Chondrocyte (in vitro differentiated cells): ENCODE measurements around the gene ATXN7L1. TPM values are rescaled to one million over a fixed set of nuclear protein-coding genes. Genes with fewer than 3 reads are reported as not detected.
"Not testable (repeated sequence)": the region's sequence is repeated elsewhere in the genome, so short reads cannot be mapped to it uniquely, and the experiment has no call there.

Experiments used
- DNase-seq: peaks from one replicate; pipeline ENCODE4 v3.0.0; 2021; ENCODE audit warnings: mixed read lengths, low spot score
- H3K27ac Mint-ChIP-seq: one replicate; pipeline ENCODE4 v1.8.0; 2021; ENCODE audit warnings: mild to moderate bottlenecking, moderate library complexity, mixed read lengths; ENCODE audit not compliant: unreplicated experiment
- H3K27me3 Mint-ChIP-seq: 2 replicates; pipeline ENCODE4 v1.8.0; 2021; ENCODE audit warnings: low read depth, mixed read lengths
- H3K36me3 Mint-ChIP-seq: 2 replicates; pipeline ENCODE4 v1.8.0; 2021; ENCODE audit warnings: low read depth, mixed read lengths
- H3K4me1 Mint-ChIP-seq: 2 replicates; pipeline ENCODE4 v1.8.0; 2021; ENCODE audit warnings: low read depth, mild to moderate bottlenecking, mixed read lengths
- H3K4me3 Mint-ChIP-seq: one replicate; pipeline ENCODE4 v1.8.0; 2021; ENCODE audit warnings: mild to moderate bottlenecking, moderate library complexity, mixed read lengths; ENCODE audit not compliant: unreplicated experiment
- H3K9me3 Mint-ChIP-seq: 2 replicates; pipeline ENCODE4 v1.8.0; 2021; ENCODE audit warnings: low read depth, mixed read lengths
- CTCF ChIP-seq: fragments of 200-600 bp; sonication (generic); IDR thresholded peaks from 2 replicates; pipeline ENCODE4 v1.5.0; 2021; ENCODE audit warnings: antibody characterized with exemption, mild to moderate bottlenecking, moderate library complexity
- total RNA-seq: library from RNA; stranded (reverse); gene quantifications from 3 replicates; pipeline ENCODE4 v1.2.1, GENCODE V29; 2021

Gene ATXN7L1
- total RNA-seq, 1 donor from 2014 or later, result 6.4 TPM

GRCh38 chr7:105849122-105849855 is 27.1 kb downstream of the ATXN7L1 start:
- no peak for TF ChIP-seq CTCF
- Mint-ChIP-seq H3K36me3 (peaks cover 6% of the 10 kb centered on the region), H3K27me3 (no peaks in the 10 kb centered on the region), H3K4me3 (no peak overlapping the region), H3K4me1 (peaks cover 3% of the 10 kb centered on the region), H3K27ac (no peak overlapping the region), H3K9me3 (peaks cover 12% of the 10 kb centered on the region)
- no peak for DNase-seq

- Mint-ChIP-seq H3K27me3 (no peaks in the 10 kb centered on the region), H3K9me3 (peaks cover 13% of the 10 kb centered on the region), H3K36me3 (peaks cover 8% of the 10 kb centered on the region), H3K27ac (no peak overlapping the region), H3K4me3 (no peak overlapping the region), H3K4me1 (peaks cover 3% of the 10 kb centered on the region)
- no peak for TF ChIP-seq CTCF
- no peak for DNase-seq
These were observed 30.0 kb downstream of the ATXN7L1 start for GRCh38 chr7:105846404-105846803.

- H3K4me3 Mint-ChIP-seq, H3K4me1 Mint-ChIP-seq, H3K27ac Mint-ChIP-seq, H3K27me3 Mint-ChIP-seq, H3K36me3 Mint-ChIP-seq, DNase-seq: not testable (repeated sequence)
- H3K9me3 Mint-ChIP-seq, result peaks cover 13% of the 10 kb centered on the region
These were observed 31.7 kb downstream of the ATXN7L1 start for GRCh38 chr7:105844681-105845080.

- H3K9me3 Mint-ChIP-seq, result peaks cover 9% of the 10 kb centered on the region
- peaks cover 4% of the 10 kb centered on the region for H3K36me3 Mint-ChIP-seq
- H3K4me3 Mint-ChIP-seq, result no peak overlapping the region
- peaks cover 9% of the 10 kb centered on the region for H3K4me1 Mint-ChIP-seq
- no peak overlapping the region for H3K27ac Mint-ChIP-seq
- H3K27me3 Mint-ChIP-seq, result no peaks in the 10 kb centered on the region
- DNase-seq, result no peak
- no peak for TF ChIP-seq CTCF
These were observed 34.5 kb downstream of the ATXN7L1 start for GRCh38 chr7:105841866-105842265.

- peaks cover 2% of the 10 kb centered on the region for H3K36me3 Mint-ChIP-seq
- no peak for TF ChIP-seq CTCF
- H3K9me3 Mint-ChIP-seq, result peaks cover 5% of the 10 kb centered on the region
- H3K4me1 Mint-ChIP-seq, result peaks cover 9% of the 10 kb centered on the region
- H3K27me3 Mint-ChIP-seq, result no peaks in the 10 kb centered on the region
- no peak overlapping the region for H3K27ac Mint-ChIP-seq
- no peak for DNase-seq
- H3K4me3 Mint-ChIP-seq, result no peak overlapping the region
These were observed 35.2 kb downstream of the ATXN7L1 start for GRCh38 chr7:105840981-105841749.
